CD4-positive, alpha-beta T cell treated with Interleukin-4 for 1 hour (primary cell): ENCODE data around the gene MAPK8IP3.
"Not testable (repeated sequence)": the region's sequence is repeated elsewhere in the genome, so short reads cannot be mapped to it uniquely, and the experiment has no call there.

Experiments used
- DNase-seq, 2 donors: peaks; one replicate each; pipeline ENCODE4 v3.0.0-alpha.2; 2020 to 2022

Gene MAPK8IP3

DNA sequence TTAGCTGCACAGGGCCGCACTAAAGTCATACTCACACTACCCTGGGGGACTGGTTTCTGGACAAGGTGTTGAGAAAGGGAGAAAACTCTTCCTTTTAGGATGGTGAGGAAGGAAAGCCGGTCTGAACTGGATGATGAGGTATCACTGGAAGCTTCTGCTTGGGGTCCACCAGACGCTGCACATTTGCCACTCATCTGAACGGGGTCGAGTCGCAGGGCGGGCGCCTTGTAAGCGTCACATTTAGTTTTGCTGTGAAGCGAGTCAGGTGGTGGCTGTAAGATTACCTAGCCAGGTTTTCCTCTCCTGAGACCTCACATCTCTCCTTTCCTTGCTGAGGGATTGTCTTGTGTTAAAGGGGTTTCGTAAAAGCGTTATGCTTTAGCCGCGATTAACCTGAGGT is 25.6 kb upstream of the MAPK8IP3 start:
- DNase-seq = no peak

DNA sequence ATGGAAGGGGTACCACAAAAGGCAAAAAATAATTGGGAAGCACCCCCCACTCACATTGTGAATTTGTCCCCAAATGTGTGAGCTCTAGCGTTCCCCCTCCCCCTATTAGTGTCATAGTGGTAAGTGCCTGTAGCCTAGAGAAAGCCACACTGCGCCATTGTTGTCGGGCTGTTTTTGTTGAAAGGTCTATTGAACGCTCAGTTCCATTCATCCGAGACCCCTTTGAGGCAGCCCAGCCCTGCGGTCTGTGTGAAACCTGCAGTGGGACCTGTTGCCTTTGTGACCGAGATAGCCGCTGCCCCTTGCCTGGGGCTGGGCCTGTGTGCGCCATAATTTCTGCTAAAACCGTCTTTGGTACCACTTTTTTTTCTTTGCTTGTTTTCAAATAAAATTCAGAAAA is 25.0 kb upstream of the MAPK8IP3 start:
- no peak for DNase-seq

DNA sequence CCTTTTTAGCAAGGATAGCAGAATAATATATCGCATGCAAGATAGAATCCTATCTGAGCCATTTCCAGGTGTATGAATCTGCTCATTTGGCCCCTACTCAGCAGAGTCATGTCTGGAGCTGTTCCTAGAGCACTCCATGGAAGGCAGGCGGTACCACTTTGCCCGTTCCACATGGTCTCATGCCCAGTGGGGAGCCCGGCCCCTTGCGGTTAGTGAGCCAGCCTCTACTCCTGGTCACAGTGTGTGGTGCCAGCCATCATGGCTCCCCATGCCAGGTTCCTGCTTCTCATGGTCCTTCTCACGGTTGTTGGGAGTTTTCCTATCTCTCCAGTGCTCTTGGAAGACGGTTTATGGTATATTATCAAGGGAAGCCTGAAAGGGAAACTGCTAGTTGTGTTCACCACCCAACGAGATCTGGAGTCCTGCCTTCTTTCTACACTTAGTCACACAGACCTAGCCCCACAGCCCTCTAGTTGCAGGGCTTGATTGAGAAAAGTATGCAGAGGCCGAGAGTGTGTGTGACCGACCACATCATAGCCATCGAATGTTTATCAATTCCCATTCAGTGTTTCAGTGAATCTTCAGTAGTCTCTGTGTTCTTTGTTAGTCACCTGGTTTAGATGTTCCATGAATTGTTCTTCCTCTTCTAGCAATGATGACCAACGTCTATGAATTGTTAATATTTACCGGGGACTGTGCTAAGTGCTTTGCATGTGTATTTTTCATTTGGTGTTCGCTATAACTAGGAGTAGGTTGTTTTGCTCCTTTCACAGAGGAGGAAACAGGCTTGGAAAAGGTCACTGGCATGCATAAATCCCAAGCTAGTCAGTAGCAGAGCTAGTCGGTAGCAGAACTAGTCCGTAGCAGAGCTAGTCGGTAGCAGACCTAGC is 18.3 kb upstream of the MAPK8IP3 start:
- no peak for DNase-seq

DNA sequence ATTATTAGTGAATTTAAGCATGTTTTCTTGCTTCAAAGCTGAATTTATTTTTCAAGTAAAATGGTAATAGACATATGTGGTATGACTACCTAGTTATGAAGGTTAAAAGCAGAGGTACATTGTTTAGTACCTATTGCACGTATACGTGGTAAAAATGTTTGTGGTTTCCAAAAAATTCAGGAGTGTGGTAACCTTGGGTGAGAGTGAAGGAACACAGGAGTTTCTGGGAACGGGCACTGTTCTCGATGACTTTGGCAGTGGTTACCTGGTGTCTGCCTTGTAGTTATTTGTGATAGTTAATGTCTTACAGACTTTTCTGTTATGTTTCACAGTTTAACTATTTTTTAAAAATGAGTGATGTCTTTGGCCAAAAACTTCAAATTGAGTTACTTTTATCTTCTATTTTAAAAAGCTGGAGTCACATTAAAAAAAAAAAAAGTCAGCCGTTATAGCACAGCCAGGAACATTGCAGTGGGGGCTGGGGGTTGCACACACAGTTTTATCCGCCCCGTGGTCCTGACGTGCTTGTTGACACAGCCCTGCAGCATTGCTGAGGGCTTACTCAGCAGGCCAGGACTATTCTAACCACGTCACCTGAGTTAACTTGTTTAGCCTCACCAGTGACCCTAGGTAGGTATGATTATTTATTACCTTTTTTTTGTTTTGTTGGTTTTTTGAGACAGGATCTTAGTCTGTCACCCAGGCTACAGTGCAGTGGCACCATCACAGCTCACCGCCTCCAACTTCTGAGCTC is 17.0 kb upstream of the MAPK8IP3 start:
- DNase-seq = no peak

DNA sequence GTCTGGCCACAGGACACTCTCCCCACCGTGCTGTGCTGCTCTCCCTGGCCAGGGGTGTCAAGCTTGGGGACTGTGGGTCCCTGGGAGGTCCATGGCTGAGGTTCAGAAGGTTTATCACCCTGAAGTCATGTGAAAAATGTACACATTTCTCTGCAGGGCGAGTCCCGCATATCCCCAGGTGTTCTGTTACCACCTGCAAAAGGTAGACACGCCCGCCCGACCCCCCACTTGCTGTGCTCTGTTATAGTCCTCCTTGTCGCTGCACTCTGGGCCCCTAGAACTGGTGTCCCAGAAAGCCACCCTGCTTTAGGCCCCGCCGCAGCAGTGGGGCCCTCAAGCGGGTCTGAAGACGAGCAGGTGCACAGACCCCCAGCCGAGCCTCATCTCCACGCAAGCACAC is 16.1 kb upstream of the MAPK8IP3 start:
- no peak for DNase-seq

DNA sequence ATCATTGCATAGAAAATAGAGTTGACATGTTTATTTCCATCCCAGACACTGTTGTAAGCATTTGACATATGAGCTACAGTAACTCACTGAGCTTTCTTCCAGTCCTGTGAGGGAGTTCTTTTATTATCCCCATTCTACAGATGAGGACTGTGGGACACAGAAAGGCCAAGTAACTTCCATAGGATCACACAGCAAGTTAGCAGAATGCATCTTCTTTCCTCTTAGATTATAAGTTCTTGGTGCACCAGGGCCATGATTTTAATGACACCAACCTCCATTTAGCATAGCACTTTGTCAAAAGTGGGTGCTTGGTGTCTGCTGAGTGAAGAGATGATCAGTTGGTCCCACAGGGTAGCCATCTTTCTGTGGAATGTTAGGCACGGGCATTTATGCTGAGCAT is 15.2 kb upstream of the MAPK8IP3 start:
- DNase-seq = no peak

- no peak for DNase-seq
These were observed 14.7 kb upstream of the MAPK8IP3 start for GRCh38 chr16:1691276-1691675.

GRCh38 chr16:1691956-1692355 is 14.0 kb upstream of the MAPK8IP3 start:
- no peak for DNase-seq

DNA sequence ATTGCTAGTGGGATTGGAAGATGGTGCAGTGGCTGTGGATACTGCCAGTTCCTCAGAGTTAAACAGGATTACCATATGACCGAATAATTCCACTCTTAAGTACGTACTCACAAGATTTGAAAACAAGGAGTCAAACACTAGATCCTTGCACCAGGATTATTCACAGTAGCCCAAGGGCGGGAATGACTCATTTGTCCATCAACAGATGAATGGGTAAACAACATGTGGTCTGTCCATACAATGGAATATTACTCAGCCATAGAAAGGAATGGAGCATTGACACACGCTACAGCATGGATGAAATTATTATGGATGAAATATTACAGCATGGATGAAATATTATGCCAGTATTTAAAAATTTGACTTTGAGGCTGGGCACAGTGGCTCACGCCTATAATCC is 9.1 kb upstream of the MAPK8IP3 start:
- no peak for DNase-seq

GRCh38 chr16:1698680-1699079 is 7.3 kb upstream of the MAPK8IP3 start:
- DNase-seq = no peak

GRCh38 chr16:1700246-1700645 is 5.7 kb upstream of the MAPK8IP3 start:
- DNase-seq = no peak

DNA sequence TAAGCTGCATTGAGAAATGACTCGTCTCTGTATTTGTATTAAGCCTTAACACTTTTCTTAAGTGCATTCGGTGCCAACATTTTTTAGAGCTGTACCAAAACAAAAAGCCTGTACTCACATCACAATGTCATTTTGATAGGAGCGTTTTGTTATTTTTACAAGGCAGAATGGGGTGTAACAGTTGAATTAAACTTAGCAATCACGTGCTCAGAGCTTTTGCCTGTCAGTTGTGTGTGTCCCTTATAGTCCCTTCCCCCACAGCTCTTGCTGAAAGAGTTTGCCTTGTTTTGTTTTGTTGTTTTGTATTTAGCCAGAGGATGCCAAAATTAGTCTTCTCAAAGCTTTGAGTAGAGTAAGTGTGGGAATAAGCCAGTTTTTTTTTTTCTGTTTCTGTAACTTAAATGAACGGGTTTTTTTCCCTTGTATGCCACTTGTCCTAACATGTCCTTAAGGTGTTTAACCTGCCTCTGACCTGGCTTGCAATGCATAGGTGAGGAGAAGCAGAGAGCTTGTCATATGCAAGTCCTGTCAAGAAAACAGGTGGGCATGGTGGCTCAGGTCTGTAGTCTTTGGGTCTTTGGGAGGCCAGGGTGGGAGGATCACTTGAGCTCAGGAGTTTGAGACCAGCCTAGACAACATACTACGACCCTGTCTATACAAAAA is 4.6 kb upstream of the MAPK8IP3 start:
- DNase-seq = no peak

DNA sequence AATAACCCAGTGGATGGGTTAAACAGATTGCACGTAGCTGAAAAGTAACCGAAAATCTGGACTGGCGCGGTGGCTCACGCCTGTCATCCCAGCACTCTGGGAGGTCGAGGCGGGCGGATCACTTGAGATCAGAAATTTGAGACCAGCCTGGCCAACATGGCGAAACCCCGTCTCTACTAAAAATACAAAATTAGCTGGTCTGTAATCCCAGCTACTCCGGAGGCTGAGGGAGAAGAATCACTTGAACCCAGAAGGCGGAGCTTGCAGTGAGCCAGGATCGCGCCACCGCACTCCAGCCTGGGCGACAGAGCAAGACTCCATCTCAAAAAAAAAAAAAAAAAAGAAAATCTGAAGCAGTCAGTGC is 689 bp upstream of the MAPK8IP3 start:
- not testable (repeated sequence) for DNase-seq

DNA sequence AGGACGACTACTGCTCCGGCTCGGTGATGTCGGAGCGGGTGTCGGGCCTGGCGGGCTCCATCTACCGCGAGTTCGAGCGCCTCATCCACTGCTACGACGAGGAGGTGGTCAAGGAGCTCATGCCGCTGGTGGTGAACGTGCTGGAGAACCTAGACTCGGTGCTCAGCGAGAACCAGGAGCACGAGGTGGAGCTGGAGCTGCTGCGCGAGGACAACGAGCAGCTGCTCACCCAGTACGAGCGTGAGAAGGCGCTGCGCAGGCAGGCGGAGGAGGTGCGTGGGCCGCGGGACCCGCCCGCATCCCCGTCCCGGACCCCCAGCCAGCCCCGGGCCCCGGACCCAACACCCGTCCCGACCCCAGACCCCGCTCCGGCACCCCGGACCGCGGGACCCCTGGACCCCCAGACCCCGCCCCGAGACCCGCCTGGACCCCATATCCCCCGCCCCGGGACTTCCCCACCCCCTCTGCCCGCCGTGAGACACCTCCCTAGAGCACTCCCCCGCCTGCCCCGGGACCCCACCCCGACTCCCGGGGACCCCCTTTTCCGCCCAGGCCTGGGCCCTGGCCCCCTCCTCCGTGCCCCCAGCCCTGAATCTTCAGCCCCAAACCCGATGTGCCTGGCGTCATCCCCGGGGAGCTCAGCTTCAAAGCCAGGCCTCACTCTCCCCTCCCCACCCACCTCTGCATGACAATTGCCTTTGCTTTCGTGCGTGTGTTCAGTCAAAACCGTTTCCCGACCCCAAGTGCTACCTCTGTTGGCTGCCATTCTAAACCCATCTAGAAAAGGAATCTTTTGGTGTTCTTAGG is 594 bp downstream of the MAPK8IP3 start:
- peak; percentile 27 to 41 for DNase-seq

DNA sequence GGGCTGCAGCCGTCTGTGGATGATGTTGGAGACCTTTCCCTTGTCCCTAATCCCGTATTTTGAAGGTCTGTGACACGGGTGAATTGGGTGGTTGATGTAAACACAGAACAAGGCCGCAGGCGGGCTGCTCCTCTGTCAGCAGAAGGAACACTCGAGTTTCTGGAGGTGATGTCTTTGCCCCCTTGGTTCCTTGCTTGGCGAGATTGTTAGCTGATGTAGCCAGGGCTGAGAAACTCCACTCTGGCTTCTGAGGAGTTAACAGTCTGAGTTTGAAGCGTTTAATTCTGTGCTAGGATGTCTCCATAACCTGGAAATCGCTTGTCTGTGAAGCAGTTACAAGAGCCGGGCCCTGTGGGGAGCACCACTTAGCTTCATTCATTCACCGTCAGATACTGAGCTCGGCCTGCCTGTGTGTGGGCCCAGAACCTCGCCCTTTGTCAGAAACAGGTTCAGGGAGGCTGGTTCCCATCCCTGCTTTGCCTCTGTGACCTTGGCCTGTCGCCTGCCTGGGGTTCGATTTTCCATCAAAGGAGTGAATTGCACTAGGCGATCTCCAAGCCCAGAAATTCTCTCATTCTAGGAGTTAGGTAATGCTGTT is 1.3 kb downstream of the MAPK8IP3 start:
- no peak for DNase-seq

- DNase-seq = no peak
These were observed 2.2 kb downstream of the MAPK8IP3 start for GRCh38 chr16:1708083-1708767.

- DNase-seq = no peak
These were observed 2.8 kb downstream of the MAPK8IP3 start for GRCh38 chr16:1708768-1709180.

- no peak for DNase-seq
These were observed 3.4 kb downstream of the MAPK8IP3 start for GRCh38 chr16:1709356-1709755.

- DNase-seq = no peak
These were observed 5.0 kb downstream of the MAPK8IP3 start for GRCh38 chr16:1710811-1711507.

DNA sequence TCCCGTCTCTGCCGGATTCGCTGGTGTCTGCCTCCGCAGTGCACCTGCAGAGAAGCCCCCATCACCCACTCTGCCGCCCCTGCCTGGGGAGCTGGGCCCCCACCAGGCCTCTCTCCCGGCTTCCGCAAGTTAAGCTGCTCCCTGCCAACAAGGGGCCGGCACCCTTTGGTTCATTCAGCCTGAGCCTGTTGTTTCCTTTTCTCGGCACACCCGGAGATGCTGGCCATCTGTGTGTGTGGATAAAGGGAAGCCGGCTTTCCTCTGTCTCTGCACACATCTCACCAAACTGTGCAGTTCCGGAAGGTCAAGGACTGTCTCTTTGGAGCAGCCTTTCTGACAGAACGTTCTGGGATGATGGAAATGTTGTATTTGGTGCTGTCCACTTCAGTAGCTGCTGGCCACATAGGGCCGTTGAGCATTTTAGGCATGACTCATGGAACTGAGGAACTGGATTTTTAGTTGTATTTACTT is 6.8 kb downstream of the MAPK8IP3 start:
- no peak for DNase-seq

- no peak for DNase-seq
These were observed 7.3 kb downstream of the MAPK8IP3 start for GRCh38 chr16:1713331-1713730.
